AG09319 (cell line): ENCODE measurements around the gene TRAF2.

Source experiments
- DNase-seq: peaks from one replicate; pipeline ENCODE4 v3.0.0-alpha.2; 2010; ENCODE audit warnings: low read depth; ENCODE audit errors: extremely low read depth
- CTCF ChIP-seq: IDR thresholded peaks from 2 replicates; pipeline ENCODE4 v1.5.1; 2011; ENCODE audit warnings: low read depth, mild to moderate bottlenecking, inconsistent platforms, low read length, moderate library complexity

Gene TRAF2

DNA sequence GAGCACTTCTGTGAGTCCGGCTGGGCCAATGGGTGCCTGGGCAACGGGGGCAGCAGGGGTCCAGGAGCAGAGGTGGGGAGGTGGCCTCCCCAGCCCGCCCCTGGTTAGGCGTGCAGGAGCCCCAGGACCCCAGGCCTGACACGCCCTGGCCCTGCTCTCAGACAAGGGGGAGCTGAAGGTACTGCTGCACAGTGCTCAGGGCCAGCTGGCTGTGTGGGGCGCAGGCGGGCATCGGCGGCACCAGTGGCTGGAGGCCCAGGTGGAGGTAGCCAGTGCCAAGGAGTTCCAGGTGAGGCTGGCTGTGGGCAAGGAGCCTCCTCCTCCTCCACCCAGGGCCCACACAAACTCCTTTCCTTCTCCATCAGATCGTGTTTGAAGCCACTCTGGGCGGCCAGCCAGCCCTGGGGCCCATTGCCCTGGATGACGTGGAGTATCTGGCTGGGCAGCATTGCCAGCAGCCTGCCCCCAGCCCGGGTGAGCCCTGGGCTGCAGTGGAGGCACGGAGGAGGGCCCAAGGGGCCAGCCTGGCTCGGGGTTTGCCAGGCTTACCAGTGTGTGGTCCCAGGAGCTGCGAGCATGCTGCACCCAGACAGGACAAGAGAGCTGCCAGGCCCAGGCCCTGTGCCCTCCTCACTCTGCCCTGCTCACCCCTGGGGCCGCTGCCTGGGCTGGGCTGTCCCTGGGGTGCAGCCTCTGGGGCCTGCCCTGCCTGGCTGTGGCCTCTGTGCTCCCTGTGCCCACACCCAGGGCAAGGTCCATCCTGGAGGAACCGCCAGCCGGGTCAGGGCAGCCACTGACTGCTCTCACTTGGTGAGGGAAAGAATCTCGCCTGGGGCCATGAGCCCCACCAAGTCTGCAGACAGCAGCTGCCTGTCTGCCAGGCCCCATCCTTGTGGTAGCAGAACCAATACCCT lies 27.2 kb upstream of the TRAF2 start:
- no peak for TF ChIP-seq CTCF
- no peak for DNase-seq

DNA sequence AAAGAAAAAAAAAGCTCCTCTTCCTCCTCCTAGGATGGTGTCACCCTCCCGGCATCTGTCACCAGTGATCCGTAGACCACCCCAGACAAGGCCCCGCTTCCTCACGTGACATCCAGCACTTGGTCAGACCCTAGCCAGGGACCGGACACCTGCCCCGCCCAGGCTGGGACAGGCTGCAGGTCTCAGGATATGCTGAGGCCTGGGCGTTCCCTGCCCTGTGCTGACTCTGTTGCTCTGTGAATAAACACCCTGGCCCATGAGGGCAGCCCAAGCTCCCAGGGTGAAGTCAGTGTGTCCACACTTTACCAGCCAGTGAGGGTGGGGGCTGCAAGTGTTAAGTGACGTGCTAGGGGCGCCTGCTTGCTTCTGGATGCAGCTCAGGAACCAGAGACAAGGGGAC lies 25.8 kb upstream of the TRAF2 start:
- no peak for DNase-seq
- TF ChIP-seq CTCF: no peak

GRCh38 chr9:136860933-136861873 lies 25.1 kb upstream of the TRAF2 start:
- no peak for TF ChIP-seq CTCF
- DNase-seq: no peak

DNA sequence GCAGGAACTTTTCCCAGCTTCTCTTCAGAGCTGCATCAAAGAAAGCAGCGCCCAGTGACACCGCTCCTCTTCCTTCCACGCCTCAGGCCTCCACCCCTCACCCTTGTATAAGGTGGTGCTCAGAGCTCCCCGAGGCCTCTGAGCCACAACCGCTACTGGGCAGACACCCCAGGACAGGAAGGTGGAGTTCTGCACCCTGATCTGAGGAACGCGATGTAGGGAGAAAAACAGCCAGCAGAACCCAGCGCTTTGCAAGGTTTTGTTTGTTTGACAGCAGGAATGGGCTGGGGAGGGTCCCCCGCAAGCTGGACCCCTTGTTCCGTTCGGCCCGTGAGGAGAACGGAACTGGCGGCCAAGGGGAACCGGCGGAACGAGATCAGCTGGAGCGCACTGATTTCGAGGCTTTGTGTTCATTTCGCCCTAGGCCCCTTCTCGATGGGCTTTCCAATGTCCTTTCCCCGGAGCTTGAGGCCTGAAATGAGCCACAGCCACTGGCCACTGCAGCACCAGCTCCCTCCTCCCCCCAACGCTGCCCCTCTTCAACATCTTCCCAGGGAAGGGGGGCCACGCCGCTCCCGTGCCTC lies 24.4 kb upstream of the TRAF2 start:
- TF ChIP-seq CTCF: no peak
- DNase-seq: no peak

GRCh38 chr9:136862849-136863622 lies 23.3 kb upstream of the TRAF2 start:
- TF ChIP-seq CTCF: no peak

GRCh38 chr9:136863623-136864273 lies 22.6 kb upstream of the TRAF2 start:
- TF ChIP-seq CTCF: no peak
- DNase-seq: no peak

More at GRCh38 chr9:136862849-136863622, 23.3 kb upstream of the TRAF2 start:
- no peak for DNase-seq
